GM12874 (cell line): ENCODE measurements around the gene SPNS3.

Experiments
- CTCF ChIP-seq: IDR thresholded peaks from 2 replicates; pipeline ENCODE4 v1.5.1; 2011; ENCODE audit warnings: low read depth, mild to moderate bottlenecking, control low read depth, low read length, moderate library complexity; ENCODE audit not compliant: insufficient read depth

SPNS3 gene

GRCh38 chr17:4397840-4398239, 35.9 kb upstream of the SPNS3 start:
- TF ChIP-seq CTCF: no peak

DNA sequence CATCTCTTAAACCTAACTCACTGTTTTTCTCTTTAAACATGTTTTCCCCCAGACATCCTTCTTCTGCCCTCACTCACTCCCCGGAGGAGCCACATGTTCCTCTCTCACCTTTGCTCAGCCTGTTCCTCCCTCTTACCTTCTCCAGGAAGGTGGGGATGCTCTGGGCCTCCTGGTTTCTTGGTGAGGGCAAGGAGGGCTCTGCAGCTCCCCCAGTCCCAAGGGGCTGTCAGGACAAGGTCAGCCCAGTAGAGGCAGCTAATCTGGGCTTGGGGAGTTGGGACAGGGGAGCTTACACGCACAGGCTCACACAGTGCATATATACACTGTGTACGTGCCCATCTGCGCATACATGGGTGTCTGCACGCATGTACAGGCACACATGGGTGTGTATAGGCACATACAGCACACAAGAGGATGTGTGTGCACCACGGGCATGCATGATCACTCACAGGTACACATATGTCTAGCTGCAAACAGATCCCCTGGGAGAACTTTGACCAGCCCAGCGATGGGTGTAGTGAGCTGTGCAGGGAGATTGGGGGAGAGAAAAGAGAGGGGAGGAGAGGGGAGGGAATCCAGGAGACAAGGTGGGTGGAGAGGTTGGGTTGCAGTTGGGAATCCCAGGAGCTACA, 28.6 kb upstream of the SPNS3 start:
- TF ChIP-seq CTCF: no peak

GRCh38 chr17:4405699-4406098, 28.0 kb upstream of the SPNS3 start:
- TF ChIP-seq CTCF: no peak

DNA sequence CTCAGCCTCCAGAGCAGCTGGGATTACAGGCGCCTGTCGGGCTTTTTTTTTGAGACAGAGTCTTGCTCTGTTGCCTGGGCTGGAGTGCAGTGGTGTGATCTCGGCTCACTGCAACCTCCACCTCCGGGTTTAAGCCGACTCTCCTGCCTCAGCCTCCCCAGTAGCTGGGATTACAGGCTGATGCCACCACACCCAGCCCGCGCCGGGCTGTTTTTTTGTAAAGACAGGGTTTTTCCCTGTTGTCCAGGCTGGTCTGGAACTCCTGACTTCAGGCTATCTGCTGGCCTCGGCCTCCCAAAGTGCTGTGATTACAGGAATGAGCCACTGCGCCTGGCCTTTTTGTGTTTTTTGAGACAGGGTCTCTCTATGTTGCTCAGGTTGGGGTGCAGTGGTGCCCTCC, 27.4 kb upstream of the SPNS3 start:
- TF ChIP-seq CTCF: no peak

- TF ChIP-seq CTCF: no peak
Observed at GRCh38 chr17:4407216-4407615, 26.5 kb upstream of the SPNS3 start.

DNA sequence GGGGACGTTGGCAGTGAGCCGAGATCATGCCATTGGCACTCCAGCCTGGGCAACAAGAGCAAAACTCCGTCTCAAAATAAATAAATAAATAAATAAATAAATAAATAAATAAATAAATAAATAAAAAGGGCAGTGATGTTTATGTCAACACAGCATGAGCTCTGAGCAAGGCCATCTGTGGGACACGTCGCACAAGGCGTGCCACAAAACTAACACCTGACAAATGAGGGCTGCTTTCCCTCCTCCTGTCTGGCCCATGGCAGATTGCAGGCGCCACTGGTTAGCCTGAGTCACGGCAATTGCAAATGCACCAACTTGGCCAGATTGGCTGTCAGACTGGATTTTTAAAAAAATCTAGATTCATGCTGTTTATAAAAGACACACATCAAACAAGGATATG, 25.9 kb upstream of the SPNS3 start:
- no peak for TF ChIP-seq CTCF

GRCh38 chr17:4409659-4410058, 24.1 kb upstream of the SPNS3 start:
- no peak for TF ChIP-seq CTCF
